ENCODE data around the gene CDON. TPM values are rescaled to one million over a fixed set of nuclear protein-coding genes. Genes with fewer than 3 reads are reported as not detected.
A peak's percentile ranks its signal among the peaks of the same experiment; 100 is the strongest.

Gene CDON
- total RNA-seq, 1 experiment from 2014 or later: 2.1 TPM

DNA sequence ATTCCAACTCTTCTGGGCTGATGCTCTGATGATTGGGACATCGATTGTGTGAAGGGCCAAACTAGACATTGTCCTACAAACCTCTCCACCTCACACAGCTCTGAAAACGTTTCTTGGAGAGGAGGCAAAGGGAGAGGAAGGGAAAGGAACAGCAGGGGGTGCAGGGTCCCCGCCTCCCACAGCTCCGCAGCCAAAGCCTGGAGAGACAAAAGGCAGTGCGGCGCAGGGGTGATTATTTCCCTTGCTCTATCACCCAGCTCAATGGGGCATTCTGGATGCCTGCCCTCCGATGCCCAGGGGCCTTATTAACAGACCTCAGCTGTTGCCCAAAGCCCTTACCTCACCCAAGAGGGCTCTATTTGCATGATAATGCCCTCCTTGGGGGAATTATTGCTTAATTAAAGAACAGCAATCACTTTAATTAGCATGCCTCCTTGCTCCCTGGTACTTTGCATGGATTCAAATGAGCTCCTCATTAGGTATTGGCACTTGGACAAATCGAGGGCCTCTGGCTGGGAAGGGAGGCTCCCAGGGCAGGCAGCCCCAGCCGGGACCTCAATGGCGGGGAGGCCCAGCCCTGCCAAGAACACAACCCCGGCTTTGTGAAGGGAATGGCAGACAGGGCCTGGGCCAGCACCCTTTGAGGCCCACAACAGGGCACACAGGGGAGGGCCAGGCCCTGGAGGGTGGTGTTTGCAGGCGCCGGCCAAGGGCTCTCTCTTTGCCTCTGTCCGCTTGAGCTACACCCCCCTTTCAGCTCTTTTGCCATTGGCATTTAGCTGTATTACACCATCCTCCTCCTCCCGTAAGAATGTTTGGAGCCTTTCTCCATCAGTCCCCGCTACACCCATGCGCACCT lies 19.8 kb upstream of the CDON start:
- DNase-seq (ENCODE audit: low read depth): no peak

DNA sequence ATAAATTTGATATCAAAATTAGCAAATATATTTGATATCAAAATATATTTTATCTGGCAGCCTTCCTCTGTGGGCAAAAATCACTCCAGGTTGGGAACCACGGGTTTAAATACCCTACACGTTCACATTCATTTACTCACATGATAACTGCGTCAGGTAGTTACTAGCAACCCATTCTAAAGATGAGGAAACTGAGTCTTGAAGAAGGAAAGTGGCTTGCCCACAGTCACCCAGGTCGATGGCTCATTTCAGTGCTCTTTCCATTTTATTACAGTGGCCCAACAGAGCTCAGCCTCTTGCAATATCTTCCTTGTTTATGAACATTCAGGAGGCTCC lies 19.2 kb upstream of the CDON start:
- no peak for DNase-seq (ENCODE audit: low read depth)

DNA sequence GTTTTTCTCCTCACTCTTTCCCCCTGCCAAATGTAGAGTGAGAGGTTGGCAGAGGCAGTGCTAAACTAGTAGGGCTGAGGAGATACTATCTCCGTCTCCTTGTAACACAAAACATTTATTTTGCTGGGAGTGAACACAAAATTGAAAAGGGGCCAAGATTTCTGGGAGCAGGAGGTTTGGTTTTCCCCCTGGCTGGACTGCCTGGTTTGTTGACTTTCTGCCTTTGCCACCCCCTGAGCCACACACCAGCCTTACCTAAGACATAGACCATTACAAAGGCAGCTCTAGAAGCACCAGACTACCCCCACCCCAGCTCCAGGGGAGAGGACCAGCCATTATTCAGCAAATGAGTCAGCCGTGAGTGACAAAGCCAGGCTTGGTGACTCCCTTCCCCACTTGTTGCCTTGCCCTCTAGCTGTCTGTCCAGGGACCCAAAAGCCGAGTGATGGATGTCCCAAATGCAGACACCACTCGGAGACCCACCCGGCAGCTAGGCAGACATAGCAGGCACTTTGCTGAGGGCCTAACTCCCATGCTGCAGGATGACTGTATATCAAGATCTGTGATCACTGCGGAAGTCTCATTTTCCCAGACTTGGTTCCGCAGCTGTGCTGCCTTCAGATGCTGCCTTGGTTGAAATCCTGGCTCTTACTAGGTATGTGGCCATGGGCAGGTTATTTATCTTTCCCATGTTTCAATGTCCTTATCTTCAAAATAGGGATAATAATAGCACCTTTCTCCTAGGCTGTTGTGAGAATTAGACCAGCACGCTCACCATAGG lies 17.7 kb upstream of the CDON start:
- peak; percentile 56 for DNase-seq (ENCODE audit: low read depth)

DNA sequence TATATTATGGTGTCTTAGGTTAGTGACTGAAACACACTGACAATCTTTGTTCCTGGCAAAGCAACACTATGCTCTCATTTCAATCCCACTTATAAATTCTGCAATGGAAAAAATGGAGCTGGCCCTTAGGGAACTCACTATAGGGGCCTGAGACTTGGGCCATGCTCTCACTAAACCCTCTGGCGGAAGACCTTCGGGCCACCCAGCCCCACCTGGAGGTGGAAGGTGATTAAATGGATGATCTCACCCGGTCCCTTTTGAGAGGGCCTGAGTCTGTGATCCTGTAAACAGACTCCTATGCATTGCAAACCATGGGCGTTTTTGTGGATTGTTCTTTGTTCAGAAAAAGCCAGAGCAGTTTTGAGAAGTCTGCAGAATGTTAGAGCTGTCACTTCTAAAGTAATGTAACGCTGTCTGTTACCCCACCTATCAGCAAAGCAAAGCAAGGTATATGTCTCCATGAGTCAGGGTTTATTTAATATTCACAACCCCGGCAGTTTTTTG lies 17.0 kb upstream of the CDON start:
- peak; percentile 21 for DNase-seq (ENCODE audit: low read depth)

DNA sequence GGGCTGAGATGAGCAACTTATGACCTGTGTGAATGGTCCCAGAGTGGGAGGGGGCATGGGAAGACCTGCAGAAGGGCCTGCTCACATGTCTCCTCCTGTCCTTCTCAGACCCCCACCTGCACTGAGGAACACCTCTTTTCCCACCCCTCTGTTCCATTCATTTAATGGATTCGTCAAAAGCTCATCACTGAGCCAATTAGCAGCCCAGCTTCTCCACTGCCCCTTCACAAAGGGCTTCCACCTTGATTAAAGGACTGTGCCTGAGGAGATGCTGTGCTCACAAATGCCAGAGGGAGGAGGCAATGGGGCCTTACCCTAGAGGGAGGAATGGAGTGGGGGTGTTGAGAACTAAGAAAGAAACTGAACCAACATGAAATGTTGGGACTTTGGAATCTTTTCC lies 14.0 kb upstream of the CDON start:
- no peak for DNase-seq (ENCODE audit: low read depth)

DNA sequence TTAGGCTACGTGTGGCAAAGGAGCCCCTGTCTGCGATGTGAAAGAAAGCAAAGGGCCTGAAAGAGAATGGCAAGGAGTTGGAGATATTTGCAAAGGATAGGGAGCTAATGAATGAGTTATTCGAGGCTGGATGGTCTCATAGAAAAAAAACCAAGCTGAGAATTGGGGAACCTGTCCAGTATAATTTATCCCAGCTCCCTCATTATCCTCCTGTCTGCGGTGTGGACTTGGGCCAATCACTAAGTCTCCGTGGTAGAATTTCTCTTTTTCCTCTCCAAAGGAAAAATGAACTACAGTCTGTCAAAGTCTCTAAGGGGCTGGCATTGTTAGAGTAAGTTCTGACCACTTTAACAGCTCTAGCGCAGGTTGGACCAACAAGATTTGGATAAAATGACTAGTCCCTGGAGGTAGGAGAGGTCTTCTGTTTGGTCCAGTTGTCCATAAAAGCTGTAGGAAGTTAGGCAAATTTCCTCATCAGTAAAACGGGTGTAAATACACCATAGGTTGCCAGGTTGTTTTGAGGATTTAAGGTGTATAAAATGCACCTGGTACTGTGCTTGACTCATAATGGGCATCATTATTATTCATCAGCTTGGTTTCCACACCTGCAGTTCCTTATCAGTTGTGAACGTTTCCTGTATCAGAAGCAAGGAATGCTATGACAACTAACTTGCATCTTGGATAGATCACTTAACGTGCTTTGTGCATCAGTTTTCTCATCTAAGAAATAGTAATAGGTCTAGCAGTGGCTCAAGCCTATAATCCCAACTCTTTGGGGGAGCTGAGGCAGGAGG lies 10.3 kb upstream of the CDON start:
- DNase-seq (ENCODE audit: low read depth): no peak

DNA sequence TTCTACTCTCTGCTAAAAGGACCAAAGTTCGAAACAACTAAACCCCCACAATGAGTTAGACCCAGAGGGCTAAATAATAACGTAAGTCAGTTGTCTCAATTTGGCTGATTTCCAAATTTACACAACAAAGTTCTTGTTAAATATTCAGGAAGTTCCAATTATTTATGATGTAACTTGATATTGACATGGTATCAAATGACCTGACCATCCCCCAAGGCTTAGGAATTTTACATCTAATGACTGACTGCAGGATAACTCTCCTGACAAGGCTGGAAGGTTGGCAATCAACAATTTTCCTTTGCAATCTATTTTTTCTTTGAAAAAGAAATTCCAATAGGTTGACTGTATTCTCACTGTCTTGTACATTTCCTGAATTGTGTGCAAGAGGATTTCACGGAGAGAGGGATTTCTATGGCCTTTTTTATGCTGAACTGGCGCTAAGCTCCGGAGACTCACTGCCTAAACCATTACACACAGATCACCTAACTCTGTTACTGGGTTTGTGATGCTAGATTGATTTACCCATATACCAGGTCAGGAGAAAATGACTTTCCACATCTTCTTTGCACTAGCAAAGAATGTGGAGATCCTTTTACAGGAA lies 9.6 kb upstream of the CDON start:
- DNase-seq (ENCODE audit: low read depth): no peak

DNA sequence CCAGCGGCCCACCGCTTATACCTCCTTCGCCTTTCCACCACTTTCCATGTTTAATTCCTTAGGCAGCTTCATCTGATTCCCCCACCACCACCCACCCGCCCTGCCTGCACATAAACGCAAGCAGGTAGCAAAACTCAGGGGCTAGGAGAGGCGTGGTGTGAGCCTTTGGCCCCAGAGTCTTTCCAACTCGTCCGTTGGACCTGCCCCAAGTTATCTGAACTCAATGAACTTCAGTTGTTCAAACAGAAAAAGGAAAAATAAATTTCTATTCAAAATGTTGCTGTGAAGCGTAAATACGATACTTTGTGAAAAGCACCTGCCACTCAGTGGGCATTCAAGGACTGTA lies 814 bp upstream of the CDON start:
- no peak for DNase-seq (ENCODE audit: low read depth)

DNA sequence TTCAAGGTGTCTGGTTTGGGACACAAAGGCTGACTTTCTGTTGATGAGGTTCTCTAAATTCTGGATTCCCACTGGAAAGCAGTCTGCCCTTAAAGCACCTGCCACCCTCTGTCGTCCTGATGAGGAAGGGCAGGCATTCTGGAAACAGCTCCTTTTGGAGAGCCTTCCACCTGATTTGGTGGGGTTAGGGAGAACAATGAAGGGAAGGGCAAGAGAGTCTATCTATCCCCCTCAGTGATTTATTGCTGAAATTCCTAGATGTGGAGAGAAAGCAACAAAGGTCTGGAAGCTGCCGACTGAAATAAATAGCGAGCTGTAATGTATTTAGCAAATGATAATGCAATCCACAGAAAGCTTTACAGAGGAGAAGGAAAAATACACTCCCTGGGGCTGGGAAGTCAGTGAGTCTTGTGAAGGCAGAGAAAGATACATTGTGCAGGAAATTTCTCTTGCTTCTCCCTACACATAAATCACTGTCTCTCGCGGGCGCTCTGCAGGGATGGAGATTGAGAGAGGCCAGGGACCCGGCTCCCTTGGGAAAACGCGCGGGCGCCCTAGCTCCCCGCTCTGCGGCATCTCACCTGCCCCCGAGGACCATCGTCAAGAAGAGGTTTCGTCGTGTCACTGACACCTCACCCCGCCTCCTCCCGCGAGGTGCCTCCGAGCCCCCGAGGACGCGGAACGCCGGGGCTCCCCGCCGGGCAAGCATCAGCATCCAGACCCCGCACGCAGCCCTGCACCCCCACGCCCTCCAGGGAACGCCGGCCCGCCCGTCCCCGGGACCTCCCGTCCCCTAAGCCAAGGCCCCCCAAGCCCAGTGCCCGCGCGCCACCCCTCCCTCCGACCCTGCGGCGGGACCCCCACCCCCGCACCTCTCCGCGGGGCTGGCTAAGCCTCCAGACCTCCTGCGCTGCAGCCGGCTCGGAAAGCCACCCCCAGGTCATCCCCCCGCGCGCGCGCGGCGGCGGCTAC lies 673 bp downstream of the CDON start:
- DNase-seq (ENCODE audit: low read depth): peak; percentile 53

DNA sequence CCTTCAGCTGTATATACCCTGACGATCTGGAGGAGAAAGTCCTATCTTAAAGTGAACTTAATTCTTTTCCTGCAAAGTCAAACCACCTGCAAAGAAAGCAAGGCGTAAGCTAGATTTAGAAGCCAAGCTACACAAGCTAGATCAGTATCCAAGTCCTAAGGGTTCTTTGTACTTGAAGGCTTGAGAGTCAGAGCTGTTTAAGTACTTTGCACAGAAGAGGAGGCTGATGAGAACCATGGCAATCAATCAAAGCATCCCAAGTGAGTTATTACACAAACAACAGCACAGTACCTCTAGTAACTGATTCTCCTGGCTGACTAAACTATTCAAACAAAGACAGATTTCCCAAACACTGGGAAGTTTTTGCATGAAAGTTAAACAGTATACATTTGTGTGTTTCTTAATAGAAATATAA lies 1.9 kb downstream of the CDON start:
- no peak for DNase-seq (ENCODE audit: low read depth)

DNA sequence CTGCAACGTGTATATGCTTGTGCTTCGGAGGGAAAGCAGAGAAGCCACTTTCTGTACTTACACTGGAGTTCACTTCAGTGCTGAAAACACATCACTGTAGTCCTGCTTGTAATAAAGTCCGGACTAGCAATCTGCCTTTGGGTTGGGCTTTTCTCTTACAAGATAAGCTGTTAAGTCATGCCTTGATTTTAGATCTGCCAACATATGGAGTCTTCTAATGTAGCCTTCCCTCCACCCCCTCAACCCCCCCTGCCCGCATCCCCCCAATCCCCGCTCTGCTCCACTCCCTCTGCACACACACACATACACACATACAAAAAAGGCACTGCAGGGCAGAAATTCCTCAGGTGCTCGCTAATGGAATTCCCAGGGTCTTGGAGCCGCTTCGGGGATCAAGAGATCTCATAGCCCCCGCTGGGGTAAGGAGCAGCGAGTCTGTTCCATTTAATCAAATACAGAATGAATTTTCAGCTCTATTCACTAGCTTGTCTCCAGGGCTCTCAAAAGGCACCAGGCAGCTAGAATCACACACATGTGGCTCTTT lies 3.4 kb downstream of the CDON start:
- DNase-seq (ENCODE audit: low read depth): no peak

DNA sequence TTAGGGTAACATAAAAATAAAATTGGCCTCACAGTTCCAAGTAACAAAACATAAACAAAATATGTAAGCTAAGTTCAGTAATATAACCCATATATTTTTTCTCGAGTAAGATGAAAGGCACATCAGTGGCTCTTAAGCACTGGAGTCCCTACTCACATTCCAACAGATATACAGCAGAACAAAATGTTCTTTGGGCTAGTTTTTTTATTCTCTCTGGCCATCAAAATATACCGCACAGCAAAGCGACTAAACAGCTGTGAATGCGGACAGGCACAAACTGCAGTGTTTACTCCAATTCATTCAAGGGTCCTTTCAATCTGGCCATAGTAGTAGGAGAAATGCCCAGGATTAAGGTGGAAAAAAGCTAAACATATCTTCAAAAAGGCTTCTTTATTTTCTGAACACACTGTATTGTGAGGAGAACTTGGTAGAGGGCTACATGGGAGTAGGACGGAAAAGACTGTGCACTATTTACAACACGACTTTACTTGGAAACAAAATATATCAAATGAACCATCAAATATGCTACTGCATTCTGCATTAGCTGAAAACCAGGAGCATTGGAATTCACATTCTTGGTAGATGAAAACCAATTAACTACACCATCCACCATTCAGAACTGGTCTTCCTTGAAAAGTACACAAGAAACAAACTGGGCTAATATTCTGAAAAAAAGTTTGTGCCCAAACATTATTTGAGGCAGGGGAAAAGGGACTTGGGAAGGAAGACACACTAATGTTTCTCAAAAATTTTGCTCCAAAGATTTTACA lies 4.4 kb downstream of the CDON start:
- DNase-seq (ENCODE audit: low read depth): no peak

DNA sequence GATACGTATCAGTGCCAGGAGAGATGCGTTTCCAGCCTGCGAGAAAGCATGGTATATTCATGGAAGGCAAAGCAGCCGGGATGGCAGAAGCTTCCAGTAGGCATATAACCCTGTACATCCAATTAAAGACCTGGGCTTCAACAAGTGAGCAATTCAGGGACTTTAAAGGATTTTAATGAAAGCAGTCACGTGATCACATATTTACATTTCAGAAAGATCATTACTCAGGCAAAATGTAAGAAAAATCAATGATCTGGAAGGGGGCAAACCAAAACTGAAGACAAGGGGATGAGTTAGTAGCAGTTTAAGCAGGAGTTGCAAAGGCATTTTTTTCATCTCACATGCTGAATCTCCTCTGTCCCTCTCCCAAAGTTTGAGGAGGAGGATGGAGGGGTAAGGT lies 7.8 kb downstream of the CDON start:
- no peak for DNase-seq (ENCODE audit: low read depth)

DNA sequence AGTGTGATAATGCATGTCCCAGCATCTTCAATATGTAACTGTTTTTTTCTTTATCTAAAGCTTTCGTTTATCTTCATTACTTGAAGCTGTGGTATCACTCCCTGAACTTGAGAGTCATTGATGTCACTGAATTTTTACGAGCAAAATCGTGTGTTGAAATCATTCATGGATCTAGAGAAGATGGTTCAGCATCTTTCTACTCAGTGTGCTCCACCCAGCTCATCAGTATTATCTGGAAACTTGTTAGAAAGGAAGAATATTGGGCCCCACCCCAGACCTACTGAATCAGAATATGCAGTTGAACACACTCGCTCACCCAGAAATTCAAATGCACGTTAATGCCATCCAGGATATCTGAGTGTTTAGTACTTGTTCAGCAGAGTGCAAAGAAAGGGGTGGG lies 8.3 kb downstream of the CDON start:
- no peak for DNase-seq (ENCODE audit: low read depth)

DNA sequence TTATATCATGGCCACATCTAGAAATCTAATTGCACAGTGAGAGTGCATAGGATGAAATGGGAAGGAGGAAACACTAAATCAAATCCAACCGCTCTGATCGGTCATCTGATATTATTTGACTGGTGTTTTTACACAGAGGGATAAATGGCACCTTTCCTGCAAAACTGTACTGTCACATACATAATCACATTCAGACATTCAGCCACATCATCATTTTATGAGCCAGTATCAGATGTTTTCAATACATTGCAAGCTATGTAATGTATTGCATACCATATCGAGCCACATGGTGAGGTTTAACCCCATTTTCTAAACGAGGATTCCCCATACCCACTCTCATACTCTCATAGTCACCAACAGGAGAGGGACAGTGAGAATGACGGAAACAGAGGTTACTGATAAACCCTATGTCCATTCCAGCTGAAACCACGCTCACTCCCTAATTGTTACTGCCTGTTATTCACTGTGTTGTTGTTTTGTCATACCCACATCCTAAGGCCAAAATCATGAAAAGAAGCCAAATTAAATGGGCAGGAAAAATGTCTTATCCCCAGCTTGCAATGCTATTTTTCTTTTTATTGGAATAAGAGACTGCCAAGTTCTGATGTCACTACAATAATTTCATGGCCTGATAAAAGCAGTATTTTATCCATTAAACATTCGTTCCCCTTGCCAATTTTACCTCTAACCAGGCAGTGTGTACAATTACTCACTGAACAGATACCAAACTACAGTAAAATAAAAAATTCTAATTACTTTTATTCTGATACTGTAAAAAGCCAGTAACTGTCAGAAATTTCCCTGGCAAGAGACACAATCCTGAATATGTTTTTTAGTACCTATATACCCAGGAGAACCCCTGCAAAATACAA lies 9.0 kb downstream of the CDON start:
- DNase-seq (ENCODE audit: low read depth): no peak

DNA sequence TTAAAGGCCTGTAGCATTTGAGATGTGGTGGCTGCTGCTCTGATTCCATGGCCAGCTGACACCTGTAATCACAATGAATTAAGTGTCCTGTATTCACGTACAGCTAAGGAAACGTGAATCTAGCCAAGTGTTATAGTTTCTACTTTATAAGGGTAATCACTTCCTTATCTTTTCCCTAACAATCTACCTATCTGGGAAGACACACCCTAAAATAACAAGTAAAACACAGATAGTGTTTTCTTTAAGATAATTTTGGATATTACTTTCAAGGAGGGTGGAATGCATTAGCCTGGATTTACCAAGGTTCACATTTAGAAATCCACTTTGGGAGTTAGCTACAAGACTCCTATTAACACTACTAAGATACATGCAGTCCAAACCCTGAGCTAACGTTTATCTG lies 11.5 kb downstream of the CDON start:
- DNase-seq (ENCODE audit: low read depth): no peak

DNA sequence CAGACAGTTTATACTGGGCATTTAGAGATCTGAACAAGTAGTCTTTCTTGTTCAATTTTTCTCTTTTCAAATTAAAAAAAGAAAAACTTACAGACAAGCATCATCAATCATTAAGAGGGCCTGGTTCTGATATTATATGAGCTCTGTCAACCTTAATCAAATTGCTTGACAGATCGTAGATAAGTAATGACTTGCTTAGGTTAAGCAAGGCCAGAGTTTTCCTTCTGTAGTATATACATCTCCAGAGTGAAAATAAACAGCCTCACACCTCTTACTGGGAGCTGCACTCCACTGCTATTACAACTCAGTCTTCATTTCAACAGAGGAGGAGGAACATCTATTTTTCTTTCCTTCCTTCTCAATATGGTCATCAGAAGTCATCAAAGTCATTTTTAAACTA lies 13.5 kb downstream of the CDON start:
- DNase-seq (ENCODE audit: low read depth): no peak

DNA sequence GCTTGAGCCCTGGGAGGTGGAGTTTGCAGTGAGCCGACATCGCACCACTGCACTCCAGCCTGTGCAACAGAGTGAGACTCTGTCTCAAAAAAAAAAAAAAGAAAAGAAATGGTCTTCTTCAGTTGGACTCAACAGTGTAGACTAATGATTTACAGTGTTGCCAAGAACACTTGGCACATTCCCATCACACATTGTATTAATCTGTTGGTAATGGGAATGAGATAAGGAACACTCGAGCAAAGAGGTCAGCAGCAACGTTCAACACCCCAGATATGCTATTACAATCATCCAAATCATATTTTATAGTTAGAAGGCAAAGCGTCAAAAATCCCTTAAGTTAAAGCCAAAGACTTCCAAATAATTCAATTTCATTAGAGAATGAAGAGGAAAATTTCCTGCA lies 14.5 kb downstream of the CDON start:
- DNase-seq (ENCODE audit: low read depth): no peak

Measured in Daoy (cell line).